ENCODE measurements around the gene SKI.
A peak's percentile ranks its signal among the peaks of the same experiment; 100 is the strongest.
"Not testable (repeated sequence)": the region's sequence is repeated elsewhere in the genome, so short reads cannot be mapped to it uniquely, and the experiment has no call there.

The SKI gene

DNA sequence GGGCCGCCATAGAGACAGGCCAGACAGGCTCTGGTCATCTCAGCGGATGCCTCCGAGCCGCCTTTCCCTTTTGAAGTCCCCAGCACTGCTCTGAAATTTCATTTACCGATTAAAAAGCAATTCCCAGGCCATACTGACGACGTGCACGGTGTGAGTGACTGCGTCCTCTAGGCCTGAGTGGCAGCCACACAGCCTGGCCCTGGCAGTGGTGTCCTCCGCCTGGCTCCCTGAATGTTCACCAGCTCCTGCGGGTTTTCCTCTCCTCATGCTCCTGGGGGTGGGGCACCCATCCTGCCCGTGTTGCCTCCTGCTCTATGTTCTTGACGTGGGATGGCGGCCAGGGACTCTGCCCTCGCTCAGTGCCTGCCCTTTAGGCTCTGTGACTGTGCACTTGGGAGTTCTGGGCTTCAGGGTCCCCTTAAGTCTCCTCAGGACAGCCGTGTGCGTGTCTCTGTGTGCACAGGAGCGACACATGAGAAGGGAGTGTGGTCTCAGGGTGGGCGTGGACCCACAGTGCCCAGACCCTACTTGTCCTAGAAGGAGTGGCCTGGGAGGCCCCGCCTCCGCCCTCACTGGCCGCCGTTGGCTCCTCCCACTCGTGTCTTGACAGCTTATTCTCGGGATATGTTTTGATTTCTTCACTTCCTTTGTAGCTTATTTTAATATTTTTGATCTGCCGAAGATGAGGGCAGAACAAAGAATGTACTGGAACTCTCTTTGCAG is 3.6 kb downstream of the SKI start:
- DNase-seq = no peak

DNA sequence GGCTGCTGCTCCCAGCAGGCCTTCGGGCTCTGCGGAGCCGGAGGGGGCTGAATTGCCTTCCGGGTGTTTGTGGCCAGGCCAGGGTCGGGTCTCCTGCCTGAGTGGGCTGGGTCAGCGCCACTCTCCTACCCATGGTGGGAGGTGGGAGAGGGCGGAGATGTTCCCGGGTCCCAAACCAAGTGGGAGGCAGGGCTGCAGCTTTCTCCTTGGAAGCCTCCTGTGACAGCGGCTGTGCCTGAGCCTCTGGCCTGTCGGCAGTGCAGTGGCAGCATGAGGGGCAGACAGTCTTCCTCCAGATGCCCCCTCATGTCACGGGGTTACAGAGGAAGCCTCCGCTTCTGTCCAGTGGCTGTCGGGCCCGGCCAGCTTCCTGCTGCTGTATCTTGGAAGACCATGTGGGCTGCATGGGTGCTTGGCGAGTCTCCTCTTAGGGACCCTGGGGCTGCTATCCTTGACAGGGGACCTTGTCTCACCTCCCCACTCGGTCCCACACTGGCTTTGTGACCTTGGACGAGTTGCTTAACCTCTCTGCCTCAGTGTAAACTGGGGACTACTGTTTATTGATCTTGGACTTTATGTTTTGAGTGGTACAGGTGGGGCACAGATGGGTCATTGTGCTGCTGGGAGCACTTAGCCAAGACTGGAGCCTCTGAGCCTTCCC is 4.3 kb downstream of the SKI start:
- DNase-seq = no peak

DNA sequence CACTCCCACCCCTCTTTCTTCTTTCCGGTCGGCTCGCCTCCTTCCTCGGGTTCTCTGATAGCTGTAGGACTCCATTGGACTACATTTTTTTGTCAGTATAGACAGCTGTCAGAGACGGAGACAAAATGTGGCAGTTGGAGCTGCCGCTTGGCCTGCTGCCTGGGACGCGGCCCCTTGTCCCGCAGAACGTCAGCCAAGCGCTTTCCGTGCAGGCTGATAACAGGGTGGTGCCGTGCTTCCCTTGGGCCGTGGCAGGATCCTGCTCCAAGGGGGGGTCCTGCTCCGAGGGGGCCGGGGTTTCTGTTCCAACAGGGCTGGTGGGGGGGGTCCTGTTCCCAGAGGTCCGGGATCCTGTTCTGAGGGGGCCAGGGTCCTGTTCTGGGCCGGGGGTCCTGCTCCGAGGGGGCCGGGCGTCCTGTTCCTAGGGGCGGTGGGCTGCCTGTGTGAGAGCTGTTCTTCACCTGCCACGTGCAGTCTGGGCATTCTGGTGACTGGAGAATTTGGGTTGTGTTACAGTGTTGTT is 4.9 kb downstream of the SKI start:
- DNase-seq = no peak

DNA sequence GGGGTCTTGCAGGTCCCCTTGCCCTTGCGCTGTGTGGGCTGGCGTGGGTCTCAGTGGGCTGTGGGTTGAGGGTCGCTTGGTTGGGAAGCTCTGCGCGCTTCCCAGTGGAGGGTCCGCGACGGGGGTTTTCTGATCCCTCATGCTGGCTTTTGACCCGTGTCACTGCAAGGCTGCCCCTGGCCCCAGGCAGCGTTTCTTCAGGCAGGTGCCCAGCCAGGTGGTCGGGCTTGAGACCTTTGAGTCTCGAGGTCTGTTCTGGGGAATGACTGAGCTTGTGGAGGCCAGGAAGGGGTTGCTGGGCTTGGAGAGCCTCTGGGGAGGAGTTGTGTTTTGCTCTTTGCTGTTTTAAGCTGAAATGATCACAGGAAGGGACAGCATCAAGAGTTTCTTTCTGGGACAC is 5.3 kb downstream of the SKI start:
- no peak for DNase-seq

DNA sequence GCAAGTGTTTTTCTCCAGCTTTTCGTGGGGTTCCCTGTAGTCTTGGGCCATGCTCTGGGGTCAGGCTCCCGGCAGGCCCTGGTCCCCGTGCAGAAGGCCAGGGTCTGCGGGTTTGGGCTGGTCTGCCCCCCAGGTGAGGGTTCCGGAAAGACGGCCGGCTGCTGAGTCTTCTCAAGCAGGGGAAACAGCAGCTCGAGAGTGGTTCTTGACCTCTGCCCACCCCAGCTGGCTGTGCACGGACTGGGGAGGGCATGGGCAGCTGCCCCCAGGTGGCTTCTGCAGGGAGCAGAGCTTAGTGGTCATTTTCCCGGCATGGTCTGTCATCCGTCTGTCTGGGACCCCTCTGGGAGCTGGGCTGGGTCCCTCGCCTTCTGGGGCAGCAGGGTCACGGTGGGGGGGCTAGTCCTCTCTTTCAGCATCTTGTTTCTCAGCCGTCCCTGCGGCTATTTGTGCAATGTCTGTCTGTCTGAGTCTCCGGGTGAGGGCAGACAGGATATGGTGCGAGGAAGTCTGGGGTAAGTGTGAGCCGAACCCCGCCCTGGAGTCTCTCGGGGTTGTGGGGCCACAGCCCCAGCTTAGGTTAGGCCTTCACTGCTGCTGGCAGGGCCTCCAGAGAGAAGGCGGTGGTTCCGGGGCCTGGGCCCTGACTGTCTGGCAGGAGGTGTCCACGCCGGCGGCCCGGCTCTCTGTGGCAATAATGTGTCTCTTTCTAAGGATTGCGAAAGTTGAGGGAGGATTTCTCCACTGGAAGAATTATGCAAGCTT is 6.1 kb downstream of the SKI start:
- DNase-seq = peak; percentile 85

DNA sequence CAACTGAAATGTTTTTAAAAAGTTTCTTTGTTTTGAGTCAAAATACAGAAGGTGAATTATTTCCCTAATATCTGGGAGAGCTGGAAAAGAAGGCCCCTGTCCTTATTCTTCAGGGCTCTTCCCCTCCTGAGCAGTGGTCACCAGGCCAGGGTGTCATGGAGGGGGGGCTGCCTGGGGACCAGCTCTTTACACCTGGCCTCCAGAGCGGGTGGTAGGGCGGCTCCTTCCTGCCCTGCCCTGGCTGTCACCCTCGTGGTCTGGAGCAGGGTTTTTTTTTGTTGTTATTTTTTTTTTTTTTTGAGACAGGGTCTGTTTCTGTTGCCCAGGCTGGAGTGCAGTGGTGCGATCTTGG is 6.6 kb downstream of the SKI start:
- DNase-seq = no peak

DNA sequence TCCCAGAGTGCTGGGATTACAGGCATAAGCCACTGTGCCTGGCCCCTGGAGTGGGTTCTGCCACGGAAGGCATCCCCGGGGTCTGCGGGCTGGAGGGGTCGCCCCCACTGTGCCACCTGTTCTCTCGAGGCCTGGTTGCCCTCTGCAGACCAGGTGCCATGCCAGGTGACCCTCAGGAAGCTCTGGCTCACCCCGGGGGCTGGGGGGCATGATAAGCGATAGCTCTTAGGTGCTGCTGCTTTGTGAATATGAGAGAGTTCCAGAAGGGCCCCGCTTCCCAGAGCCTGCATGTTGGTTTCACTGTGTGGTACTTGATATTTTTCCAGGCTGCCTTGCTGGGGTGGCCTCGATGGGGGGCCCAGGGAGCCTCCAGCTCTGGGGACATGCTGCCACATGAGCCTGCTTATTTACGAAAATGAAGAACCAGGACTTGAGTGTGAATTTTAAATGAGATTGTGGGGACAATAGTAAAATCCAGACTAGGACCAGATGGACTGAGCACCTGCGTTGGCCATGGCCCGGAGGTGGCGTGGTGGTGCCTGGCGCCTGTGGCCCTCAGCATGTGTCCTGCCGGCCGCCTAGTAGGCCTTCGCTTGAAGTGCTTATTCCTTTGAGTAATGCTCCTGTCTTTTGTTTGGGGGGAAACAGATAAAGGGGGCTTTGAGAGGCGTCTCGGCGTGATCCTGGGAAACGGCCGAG is 7.3 kb downstream of the SKI start:
- DNase-seq = no peak

DNA sequence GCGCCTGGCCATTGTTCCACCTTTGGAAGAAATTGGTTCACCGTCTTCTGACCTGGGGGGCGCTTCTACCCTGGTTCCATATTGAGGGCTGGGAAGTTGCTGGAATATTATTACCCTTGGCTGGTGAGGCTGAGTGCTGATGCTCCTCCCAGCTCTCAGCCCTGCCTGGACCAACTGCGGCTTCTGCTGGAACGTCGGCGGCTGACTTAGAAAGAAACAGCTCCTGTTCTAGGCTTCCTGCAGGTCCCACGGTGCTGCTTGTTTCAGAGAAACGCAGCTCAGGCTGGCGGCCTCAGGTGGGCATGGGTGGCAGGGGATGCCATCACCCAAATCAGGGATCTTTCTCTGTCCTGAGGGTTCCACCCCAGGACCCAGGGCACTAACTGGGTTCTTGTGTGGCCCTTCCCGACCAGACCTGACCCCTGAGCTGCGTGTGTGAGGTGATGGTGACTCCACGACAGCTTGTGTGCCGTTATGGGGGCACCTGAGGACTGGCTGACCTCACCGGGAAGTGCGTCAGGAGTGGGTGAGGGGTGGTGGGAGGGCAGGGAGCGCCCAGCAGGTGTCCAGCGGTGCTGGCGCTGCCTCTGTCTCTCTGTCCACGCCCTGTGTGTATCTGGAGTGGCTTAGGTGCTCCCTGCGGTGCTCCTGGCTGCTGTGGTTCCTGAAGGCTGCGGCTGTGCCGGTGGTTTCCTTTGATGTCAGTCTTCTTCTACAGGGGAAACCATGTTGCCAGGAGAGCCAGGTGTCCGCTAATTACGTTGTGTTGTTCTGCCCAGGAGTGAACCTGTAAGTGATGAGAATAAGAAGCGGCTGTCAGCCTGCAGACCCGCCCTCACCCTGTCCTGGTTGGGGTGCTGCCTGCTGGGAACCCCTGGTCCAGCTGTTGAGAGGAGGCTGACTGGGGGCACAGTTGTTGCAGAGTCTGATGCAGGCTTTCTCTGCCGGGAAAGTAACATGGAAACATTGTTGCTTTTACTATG is 8.9 kb downstream of the SKI start:
- no peak for DNase-seq

DNA sequence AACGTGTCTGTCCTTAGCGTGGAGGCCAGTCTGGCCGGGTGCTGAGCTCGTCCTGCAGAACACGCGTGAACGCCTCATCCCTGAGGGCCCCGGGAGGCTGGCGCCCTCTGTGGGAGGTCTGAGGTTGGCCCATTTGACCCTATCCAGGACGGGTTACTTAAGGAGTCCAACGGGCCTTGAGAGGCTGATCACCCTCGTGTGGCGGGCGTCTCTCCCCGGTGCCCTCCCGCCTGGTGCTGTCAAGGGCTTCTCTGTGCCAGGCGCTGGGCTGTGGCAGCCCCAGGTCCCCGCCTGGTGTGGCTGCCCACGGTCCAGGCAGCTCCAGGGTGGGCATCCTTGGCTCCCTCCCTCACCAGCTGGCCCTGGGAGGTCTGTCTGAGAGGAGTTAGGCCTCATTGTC is 9.7 kb downstream of the SKI start:
- no peak for DNase-seq

DNA sequence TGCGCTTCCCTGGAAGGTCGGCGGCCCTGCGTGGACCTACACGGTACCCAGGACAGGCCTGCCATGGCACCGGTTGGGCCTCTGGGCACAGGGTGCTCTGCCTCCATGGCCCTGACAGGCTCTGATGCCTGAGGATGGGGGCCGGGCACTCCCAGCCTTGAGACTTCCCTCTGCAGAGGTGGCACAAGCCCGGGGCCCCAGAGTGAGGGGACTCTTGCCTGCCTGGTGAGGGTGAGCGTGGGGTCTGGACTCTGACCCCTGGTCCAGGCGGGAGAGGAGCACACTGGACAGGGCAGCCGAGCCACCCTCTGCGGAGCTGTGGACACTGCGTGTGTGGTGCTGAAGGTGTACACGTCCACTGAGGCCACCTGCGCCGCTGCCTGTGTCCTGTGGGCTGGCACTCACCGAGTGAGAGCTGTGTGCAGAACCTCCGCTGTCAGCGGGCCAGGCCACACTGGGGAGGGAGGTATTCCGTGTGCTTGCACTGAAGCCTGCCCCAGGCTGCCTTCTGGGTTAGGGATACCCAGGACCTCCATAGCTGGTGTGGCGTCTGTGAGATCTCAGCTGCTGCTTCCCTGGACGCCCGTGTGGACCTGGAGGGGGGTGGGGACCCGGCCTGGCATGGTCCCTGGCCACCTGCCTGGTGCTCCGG is 10.4 kb downstream of the SKI start:
- no peak for DNase-seq

DNA sequence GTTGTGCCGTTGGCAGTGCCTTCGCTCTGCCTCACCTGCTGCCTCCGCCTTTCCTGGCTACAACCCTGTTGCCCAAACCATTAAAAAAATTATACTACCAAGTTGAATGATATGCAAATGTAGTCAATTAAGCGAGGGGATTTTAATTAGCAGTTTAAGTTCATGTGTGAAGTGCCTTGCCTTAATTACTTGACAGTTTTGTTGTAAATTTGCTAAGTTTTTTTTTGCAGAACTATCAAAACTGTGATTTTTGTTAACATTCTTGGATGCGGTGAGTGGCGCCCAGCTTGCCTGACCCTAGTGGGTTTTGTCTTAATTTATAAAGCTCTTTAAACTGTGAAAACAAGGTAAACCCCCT is 10.9 kb downstream of the SKI start:
- no peak for DNase-seq

DNA sequence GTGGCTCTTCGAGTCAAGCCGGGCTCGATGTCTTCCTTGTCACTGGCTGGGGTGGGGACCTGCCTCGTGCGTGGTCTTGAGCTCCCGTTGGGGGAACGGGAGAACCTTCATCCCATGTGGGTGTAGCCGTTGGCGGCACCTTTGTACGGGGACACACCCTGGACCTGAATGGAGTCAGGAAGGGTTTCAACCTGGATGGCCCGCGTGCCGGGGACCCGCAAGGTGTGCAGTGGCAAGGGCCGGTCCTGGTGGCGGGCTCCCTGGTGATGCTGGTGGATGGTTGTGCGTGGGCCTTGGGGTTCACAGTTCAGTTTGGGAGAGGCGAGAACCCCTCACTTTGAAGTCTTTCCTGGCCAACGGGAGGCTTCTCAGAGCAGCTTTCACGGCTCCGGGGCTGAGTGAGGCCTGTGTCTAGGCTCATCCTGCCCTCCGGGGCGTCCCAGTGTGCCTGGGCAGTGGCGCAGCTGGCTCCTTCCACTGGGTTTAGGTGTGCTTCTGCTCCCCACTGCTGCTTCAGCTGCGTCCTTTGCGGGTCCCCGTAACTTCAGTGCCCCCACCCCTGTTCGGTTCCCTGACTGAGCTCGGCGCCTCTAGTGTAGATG is 11.4 kb downstream of the SKI start:
- no peak for DNase-seq

DNA sequence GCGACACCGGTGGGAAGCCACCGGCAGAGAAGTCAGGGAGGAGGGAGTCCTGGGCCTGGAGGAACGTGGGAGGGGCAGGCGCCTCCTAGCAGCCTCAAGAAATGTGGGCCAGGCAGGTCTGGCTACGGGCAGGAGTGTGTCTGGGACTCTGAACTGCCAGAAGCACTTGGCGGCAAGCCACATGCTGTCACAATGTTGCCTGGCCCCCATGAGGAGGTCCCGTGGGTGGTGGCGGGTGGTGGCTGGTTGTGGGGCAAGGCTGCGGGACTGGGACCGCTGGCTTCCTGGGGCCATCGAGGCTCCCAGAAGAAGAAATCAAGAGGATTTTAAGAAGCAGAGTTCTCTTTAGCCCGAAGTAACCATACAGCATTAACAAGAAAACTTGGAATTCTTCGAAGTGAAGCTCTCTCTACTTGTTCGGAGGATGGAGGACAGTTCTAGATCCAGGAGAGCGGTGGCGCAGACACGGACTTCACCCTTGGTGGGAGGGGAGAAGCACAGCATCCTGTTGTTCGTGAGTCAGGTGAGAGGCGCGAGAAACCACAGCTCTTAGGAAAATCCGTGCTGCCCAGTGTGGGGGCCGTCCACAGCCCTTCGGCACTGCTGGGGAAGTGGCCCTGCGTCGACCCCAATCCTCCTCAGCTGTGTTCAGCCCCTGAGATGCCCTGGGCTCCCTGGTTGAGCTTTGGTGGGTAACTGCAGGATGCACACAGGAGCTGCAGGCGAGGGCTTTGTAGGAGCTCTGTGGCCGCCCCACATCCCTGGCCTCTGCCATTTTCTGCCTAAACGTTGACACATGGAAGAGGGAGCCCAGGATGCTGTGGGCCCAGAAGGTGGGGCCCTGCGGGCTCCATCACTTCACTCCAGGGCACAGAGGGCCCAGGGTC is 12.4 kb downstream of the SKI start:
- DNase-seq = no peak

DNA sequence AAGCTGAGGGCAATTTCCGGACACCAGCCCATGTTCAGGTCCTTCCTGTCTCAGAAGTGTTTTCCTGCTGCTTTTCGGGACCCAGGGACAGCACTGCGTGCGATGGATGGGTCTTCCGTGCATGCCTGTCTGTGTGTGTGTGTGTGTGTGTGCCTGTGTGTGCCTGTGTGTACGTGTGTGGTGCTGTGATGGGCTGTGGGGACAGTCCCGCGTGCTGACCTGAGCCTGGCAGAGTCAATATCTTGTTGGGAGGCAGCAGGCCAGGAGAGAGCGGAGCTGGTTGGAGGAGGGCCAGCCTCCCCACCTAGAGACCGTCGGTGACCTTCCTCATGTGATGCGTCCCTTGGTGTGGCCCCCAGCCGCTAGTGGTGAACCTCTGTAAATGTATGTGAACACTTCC is 13.7 kb downstream of the SKI start:
- no peak for DNase-seq

DNA sequence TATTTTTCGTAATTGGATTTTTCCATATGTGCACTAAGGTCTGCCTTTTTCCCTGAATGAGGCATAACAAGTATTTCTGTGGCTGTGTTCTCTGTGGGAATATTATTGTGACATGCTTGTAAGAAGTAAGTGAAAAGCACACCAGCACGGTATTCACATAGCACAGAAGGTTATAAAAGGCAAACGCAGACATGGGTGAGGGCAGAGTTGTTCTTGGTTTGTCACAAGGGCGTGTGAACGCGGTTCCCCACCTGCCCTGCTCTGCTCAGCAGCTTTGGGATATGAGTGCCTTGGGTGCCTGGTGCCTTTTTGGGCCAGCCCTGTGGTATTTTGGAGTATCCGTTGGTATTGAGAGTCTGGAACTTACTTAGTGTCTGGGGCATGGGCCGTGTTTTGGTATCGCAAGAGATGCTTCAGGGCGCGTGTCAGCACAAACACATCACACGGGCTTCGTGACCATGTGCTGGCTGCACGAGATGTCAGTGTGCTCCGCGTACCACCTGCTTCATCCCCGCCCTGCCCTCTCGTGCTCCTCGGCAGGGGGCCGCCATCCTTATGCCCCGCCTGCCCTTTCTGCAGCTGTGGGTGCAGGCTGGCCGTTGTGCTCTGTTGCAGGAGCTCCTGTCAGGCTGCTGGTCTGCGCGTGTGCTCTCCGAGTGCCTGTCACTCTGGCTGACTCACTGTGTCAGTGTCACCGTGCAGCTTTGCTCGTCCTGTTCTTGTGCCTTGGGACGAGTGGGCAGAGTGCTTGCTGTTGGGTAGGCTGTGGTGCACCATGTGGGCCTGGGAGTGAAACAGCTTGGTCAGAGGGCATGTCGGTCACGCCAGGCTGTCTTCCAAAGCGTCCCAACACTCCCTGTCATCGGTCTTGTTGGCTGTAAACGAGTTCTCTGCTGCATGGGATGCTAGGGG is 15.0 kb downstream of the SKI start:
- DNase-seq = no peak

DNA sequence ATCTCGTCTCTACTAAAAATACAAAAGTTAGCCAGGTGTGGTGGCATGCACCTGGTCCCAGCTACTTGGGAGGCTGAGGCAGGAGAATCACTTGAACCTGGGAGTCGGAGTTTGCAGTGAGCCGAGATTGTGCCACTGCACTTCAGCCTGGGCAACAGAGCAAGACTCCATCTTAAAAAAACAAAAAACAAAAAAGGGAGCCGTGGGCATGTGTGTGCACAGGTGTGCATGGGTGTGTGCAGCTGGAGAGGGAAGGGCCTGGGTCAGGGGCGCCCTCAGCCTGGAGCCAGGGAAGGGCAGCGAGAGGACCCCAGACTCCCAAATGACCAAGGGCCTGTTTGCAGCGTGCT is 18.9 kb downstream of the SKI start:
- DNase-seq = not testable (repeated sequence)

DNA sequence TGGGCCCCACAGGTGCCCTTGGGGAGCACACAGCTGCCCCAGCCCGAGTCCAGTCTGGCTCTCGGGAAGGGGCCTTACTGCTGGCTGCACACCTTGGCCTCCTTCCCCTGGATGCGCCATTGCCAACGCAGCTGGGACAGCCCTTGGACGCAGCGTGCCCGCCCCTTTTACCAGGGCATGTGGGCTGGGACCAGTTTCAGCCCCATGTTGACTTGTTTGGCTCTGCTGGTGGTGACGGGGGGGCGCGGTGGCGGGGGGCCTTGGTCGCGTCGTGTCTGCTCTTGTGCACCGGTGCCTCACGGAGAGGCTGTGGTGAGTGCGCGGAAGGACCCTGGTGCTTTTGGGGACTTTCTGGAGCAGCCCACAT is 19.6 kb downstream of the SKI start:
- DNase-seq = no peak

DNA sequence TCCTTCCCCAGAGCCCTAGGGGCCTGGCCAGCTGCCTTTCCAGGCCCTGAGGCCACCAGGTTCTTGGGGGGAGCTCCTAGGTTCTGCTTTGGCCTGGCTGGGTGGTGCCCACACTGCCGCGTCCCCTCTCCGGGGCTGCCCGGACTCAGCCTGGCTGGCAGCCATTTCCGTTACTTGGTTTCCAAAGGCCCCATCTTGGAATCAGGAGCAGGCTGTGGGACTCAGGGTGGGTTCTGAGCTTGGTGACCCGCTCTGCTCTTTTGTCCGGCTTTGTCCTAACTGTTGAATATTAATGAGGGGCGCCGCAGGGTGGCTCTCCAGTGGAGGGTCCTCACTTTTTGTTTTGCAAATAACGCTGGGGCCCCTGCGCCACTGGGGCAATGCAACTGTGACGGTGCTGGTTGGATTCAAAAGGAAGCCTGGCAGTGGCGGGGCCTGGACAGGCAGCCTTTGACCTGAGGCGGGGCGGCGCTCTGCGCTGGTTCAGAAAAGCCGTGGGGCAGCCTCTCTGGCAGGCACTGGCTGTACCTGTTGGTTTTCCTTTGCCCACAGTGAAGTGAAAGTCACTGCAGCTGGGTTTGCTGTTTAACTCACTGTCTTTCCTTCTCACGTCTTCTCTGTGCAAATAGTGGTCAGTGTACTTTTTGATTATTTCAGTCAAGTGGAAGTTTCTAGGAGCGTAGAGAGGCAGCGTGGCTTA is 20.2 kb downstream of the SKI start:
- DNase-seq = no peak

All from NCI-H226 (cell line).